Thyroid gland (tissue), 4 donors: ENCODE results near the gene MYO18B.

ENCODE experiments used
- POLR2A ChIP-seq, 2 donors: fragments of 450-650 bp; IDR thresholded peaks; one replicate each; pipeline ENCODE4 v1.6.1; 2017; ENCODE audit warnings: antibody characterized with exemption in 2 of 2, mild to moderate bottlenecking in 2 of 2, moderate library complexity in 1 of 2
- TF ChIP-seq, protein P1 (sequence below), 6 experiments: fragments of 200-600 bp in 3 of 6; fragments of 450-650 bp in 3 of 6; sonication (generic) in 3 of 6; IDR thresholded peaks; one replicate each; pipeline ENCODE4 v1.5.1; 2016 to 2019; ENCODE audit warnings: antibody characterized with exemption in 6 of 6, mild to moderate bottlenecking in 2 of 6, inconsistent platforms in 1 of 6, moderate library complexity in 1 of 6

DNA sequence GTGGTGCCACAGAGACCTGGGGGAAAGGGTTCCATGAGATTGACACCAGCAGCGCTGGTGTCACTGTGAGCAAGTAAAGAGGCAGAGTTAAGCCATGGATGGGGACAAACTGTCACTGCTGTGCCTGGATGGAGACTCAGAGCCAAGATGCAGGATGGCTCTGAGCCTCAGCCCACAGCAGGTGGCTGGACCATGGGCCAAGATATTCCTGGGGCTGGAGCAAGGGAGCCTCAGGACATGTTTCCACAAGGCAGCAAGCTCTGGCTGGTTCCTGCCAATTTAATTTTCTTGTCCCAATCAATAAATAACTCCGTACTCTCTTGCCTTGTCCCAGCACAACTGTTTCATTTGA lies 23.0 kb downstream of the MYO18B start:
- TF ChIP-seq, protein P1, sequence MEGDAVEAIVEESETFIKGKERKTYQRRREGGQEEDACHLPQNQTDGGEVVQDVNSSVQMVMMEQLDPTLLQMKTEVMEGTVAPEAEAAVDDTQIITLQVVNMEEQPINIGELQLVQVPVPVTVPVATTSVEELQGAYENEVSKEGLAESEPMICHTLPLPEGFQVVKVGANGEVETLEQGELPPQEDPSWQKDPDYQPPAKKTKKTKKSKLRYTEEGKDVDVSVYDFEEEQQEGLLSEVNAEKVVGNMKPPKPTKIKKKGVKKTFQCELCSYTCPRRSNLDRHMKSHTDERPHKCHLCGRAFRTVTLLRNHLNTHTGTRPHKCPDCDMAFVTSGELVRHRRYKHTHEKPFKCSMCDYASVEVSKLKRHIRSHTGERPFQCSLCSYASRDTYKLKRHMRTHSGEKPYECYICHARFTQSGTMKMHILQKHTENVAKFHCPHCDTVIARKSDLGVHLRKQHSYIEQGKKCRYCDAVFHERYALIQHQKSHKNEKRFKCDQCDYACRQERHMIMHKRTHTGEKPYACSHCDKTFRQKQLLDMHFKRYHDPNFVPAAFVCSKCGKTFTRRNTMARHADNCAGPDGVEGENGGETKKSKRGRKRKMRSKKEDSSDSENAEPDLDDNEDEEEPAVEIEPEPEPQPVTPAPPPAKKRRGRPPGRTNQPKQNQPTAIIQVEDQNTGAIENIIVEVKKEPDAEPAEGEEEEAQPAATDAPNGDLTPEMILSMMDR (IDR thresholded peaks at IDR 0.05), result no peak
- no peak for TF ChIP-seq POLR2A (IDR thresholded peaks at IDR 0.05)
